HepG2 (cell line): Measurements from ENCODE around the gene SLC39A10. TPM values are rescaled to one million over a fixed set of nuclear protein-coding genes. Genes with fewer than 3 reads are reported as not detected.

ENCODE experiments used
- ATAC-seq: fragments of 200-7000 bp; cut with Tn5 transposase; 3 replicates; pipeline ENCODE4 v1.9.1; 2020; ENCODE audit warnings: mild to moderate bottlenecking, moderate library complexity
- BruUV-seq: library from RNA; stranded (reverse); fragments of 400-500 nt; replicated peaks from 2 replicates; lab custom pipeline; 2021; lab: Mats Ljungman, UMichigan
- CTCF ChIA-PET: fragments of 300-600 bp; formaldehyde crosslinking; extraction: SDS; loops from one replicate; lab custom pipeline; 2021; ENCODE audit warnings: low total read pairs, inconsistent platforms, low intra/inter-chr PET ratio; lab: Yijun Ruan, JAX
- POLR2A ChIA-PET: fragments of 350-600 bp; sonication (Branson Sonifier 250); formaldehyde crosslinking; loops from one replicate; lab custom pipeline; 2020; ENCODE audit warnings: antibody characterized with exemption, inconsistent platforms; lab: Yijun Ruan, JAX
- DNase-seq: peaks from one replicate; pipeline ENCODE4 v3.0.0-alpha.2; 2015; ENCODE audit warnings: low spot score
- FAIRE-seq: peaks from 3 replicates; lab custom pipeline; 2011; peaks lifted over from hg19 to GRCh38; lab: Jason Lieb, UNC
- H2AFZ ChIP-seq: one replicate; pipeline ENCODE4 v1.6.1; 2011; ENCODE audit warnings: low read length, inconsistent platforms
- H3K27ac ChIP-seq: fragments of 300-600 bp; 3 replicates; pipeline ENCODE4 v1.8.0; 2011; ENCODE audit warnings: mixed run types, mild to moderate bottlenecking, mixed read lengths, low read length, inconsistent platforms; ENCODE audit not compliant: insufficient read depth; ENCODE audit errors: extremely low read length
- H3K27me3 ChIP-seq, 2 experiments: fragments of 200-600 bp in 1 of 2; 2 replicates in 1 of 2; 3 replicates in 1 of 2; pipeline versions ENCODE4 v1.6.0 to v1.8.0; 2011; ENCODE audit warnings: low read length in 2 of 2, mild to moderate bottlenecking in 2 of 2, moderate library complexity in 2 of 2, inconsistent platforms in 1 of 2; ENCODE audit not compliant: insufficient read depth in 2 of 2, control insufficient read depth in 1 of 2
- H3K36me3 ChIP-seq, 2 experiments: fragments of 200-600 bp in 1 of 2; replicated peaks in 1 of 2; 2 replicates in 1 of 2; 3 replicates in 1 of 2; pipeline versions ENCODE4 v1.5.1 to v1.8.0; 2011; ENCODE audit warnings: low read length in 2 of 2, inconsistent platforms in 1 of 2; ENCODE audit not compliant: insufficient read depth in 2 of 2, control insufficient read depth in 1 of 2
- H3K4me1 ChIP-seq: 2 replicates; pipeline ENCODE4 v1.5.1; 2012; ENCODE audit warnings: low read length, inconsistent platforms; ENCODE audit not compliant: insufficient read depth
- H3K4me2 ChIP-seq: 2 replicates; pipeline ENCODE4 v1.6.0; 2011; ENCODE audit warnings: low read depth, low read length, inconsistent platforms
- H3K4me3 ChIP-seq, 3 experiments: fragments of 200-600 bp in 1 of 3; sonication (generic), shearing (Covaris generic) in 1 of 3; replicated peaks in 1 of 3; 2 replicates each; pipeline ENCODE4 v1.5.1; 2011 to 2016; ENCODE audit warnings: low read length in 3 of 3, inconsistent platforms in 2 of 3, low read depth in 2 of 3, mild to moderate bottlenecking in 2 of 3, control low read depth in 1 of 3, mixed read lengths in 1 of 3; ENCODE audit not compliant: insufficient read depth in 1 of 3
- H3K79me2 ChIP-seq: one replicate; pipeline ENCODE4 v1.6.1; 2011; ENCODE audit warnings: low read length, inconsistent platforms; ENCODE audit not compliant: insufficient read depth
- H3K9ac ChIP-seq: 2 replicates; pipeline ENCODE4 v1.6.0; 2011; ENCODE audit warnings: mild to moderate bottlenecking, low read depth, low read length, inconsistent platforms; ENCODE audit not compliant: insufficient read depth
- H3K9me3 ChIP-seq: 2 replicates; pipeline ENCODE4 v1.5.1; 2012; ENCODE audit warnings: mild to moderate bottlenecking, low read length
- H4K20me1 ChIP-seq: 2 replicates; pipeline ENCODE4 v1.6.0; 2011; ENCODE audit warnings: inconsistent platforms, mild to moderate bottlenecking, low read length, moderate library complexity; ENCODE audit not compliant: insufficient read depth
- CEBPB ChIP-seq: IDR thresholded peaks from 2 replicates; pipeline ENCODE4 v1.6.1; 2011; ENCODE audit warnings: low read depth, low read length, improper control_type of control experiment, borderline replicate concordance
- CEBPG ChIP-seq: IDR thresholded peaks from 2 replicates; pipeline ENCODE4 v1.6.1; 2016
- MAFF ChIP-seq: IDR thresholded peaks from 2 replicates; pipeline ENCODE4 v1.6.1; 2011; ENCODE audit warnings: low read depth, low read length, improper control_type of control experiment
- MAFK ChIP-seq, 2 experiments: IDR thresholded peaks in 1 of 2; conservative IDR thresholded peaks in 1 of 2; 2 replicates each; pipeline ENCODE4 v1.6.1; 2011; ENCODE audit warnings: improper control_type of control experiment in 2 of 2, low read length in 2 of 2
- ZNF775 ChIP-seq: sonication (generic); formaldehyde crosslinking; IDR thresholded peaks from 2 replicates; pipeline ENCODE4 v1.4.0; 2020; ENCODE audit warnings: missing genetic modification reagents, mild to moderate bottlenecking, moderate library complexity, borderline replicate concordance
- ZNF850 ChIP-seq: sonication (generic); formaldehyde crosslinking; conservative IDR thresholded peaks from 2 replicates; pipeline ENCODE4 v1.9.0; 2021; ENCODE audit warnings: mild to moderate bottlenecking, missing genetic modification reagents
- WGBS: methylation state at CpG from one replicate; pipeline ENCODE4 v1.1.6; 2017; ENCODE audit warnings: low lambda C conversion rate; 5-methylcytosine and 5-hydroxymethylcytosine counted together
- in situ Hi-C: cut with HindIII; loops from 2 replicates; pipeline ENCODE4 v1.10.0; 2017; ENCODE audit warnings: low pct_unique_long_range_greater_than_20kb; ENCODE audit not compliant: extremely low pct_ligation_motif_present
- intact Hi-C: fragments of 100-400 bp; cut with micrococcal nuclease; formaldehyde crosslinking; loops from one replicate; pipeline ENCODE4 v1.10.0; 2022; ENCODE audit not compliant: unreplicated experiment
- polyA plus RNA-seq, 8 experiments: library from polyadenylated mRNA; depleted of rRNA in 3 of 8; stranded (reverse) in 7 of 8; unstranded in 1 of 8; fragments of >200 nt; fragmentation: Illumina TruSeq in 4 of 8; extraction: Trizol in 4 of 8; gene quantifications; 2 replicates each; pipeline versions ENCODE4 v1.2.1 to v1.2.3, GENCODE V29; 2011 to 2016; ENCODE audit warnings: low read depth in 4 of 8, missing spikeins in 1 of 8, mixed read lengths in 1 of 8; ENCODE audit not compliant: insufficient read depth in 1 of 8
- total RNA-seq, 5 experiments: library from RNA; depleted of rRNA; stranded (reverse); fragments of >200 nt; fragmentation: Illumina TruSeq; extraction: Trizol; gene quantifications; 2 replicates each; pipeline ENCODE4 v1.2.3, GENCODE V29; 2016; ENCODE audit warnings: low read depth in 1 of 5
- TF ChIP-seq, protein P1 (sequence below): IDR thresholded peaks from 2 replicates; pipeline ENCODE4 v1.6.1; 2016; ENCODE audit warnings: missing genetic modification reagents, missing compliant biosample characterization

The SLC39A10 gene
- total and polyA plus RNA-seq, 2 of the 13 experiments (the other 11 are each of a cell fraction or from before 2014, with no cell fraction given): 13.2 to 21.0 TPM

DNA sequence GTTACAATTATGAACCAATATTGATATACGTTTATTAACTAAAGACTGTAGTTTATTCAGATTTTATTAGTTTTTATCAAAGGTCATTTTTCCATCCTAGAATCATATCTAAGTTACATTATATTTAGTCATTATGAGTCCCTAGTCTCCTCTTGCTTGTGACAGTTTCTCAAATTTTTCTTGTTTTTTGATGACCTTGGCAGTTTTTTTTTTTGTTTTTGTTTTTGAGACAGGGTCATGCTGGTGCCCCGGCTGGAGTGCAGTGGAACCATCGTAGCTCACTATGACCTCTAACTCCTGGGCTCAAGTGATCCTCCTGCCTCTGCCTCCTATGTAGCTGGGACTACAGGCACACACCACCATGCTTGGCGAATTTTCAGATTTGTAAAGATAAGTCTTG lies 18.3 kb upstream of the SLC39A10 start:
- no peak overlapping the region for H2AFZ ChIP-seq
- no peak overlapping the region for H3K4me2 ChIP-seq
- no peaks in the 10 kb centered on the region for H3K79me2 ChIP-seq
- intact Hi-C loops: no loop called here
- no peak for ATAC-seq
- no TSS peak for BruUV-seq
- CTCF ChIA-PET: no interaction called here
- no peak overlapping the region for H3K9ac ChIP-seq
- H4K20me1 ChIP-seq: no peaks in the 10 kb centered on the region
- H3K9me3 ChIP-seq: no peaks in the 10 kb centered on the region
- TF ChIP-seq ZNF775: no peak
- TF ChIP-seq MAFF: peak; percentile 89
- peak; percentile 89 to 95 for TF ChIP-seq MAFK (conservative IDR thresholded peaks at IDR 0.05 in 1 of 2, IDR thresholded peaks at IDR 0.05 in 1 of 2; ENCODE audit: low read length in 2 of 2)
- TF ChIP-seq, all 625 proteins: peak for 2
- H3K27me3 ChIP-seq: no peaks in the 10 kb centered on the region
- POLR2A ChIA-PET: no interaction called here
- 10% methylated on average over 4 of the region's 4 CpGs for WGBS
- H3K4me3 ChIP-seq: no peak overlapping the region
- H3K36me3 ChIP-seq: no peaks in the 10 kb centered on the region
- H3K4me1 ChIP-seq: no peaks in the 10 kb centered on the region
- DNase-seq (no peak), FAIRE-seq (no peak)
- H3K27ac ChIP-seq: no peak overlapping the region
- in situ Hi-C loops: no loop called here

DNA sequence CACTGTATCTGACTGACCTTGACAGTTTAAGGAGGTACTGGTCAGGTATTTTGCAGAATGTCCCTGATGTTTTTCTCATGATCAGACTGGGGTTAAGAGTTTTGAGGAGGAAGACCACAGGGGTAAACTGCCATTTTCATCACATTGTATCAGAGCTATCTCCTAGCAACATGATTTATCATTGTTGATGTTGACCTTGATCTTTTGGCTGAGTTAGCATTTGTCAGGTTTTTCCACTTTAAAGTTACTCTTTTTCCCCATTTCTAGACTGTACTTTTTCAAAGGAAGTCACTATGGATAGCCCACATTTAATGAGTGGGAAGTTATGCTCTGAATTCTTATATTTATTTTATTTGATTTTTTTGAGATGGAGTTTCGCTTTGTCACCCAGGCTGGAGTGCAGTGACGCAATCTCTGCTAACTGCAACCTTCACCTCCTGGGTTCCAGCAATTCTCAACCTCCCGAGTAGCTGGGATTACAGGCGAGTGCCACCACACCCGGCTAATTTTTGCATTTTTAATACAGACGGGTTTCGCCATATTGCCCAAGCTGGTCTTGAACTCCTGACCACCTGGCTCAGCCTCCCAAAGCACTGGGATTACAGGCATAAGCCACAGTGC lies 17.7 kb upstream of the SLC39A10 start:
- Histone ChIP-seq H2AFZ (no peak overlapping the region), H3K4me1 (no peaks in the 10 kb centered on the region), H3K27me3 (no peaks in the 10 kb centered on the region), H3K9me3 (no peaks in the 10 kb centered on the region), H3K27ac (no peak overlapping the region), H3K4me3 (no peak overlapping the region), H4K20me1 (no peaks in the 10 kb centered on the region), H3K9ac (no peak overlapping the region), H3K36me3 (no peaks in the 10 kb centered on the region), H3K79me2 (no peaks in the 10 kb centered on the region), H3K4me2 (no peak overlapping the region)
- intact Hi-C loops: no loop called here
- ATAC-seq (no peak), DNase-seq (no peak), FAIRE-seq (peak; percentile 37)
- in situ Hi-C loops: no loop called here
- no TSS peak for BruUV-seq
- TF ChIP-seq MAFK (conservative IDR thresholded peaks at IDR 0.05 in 1 of 2, IDR thresholded peaks at IDR 0.05 in 1 of 2; ENCODE audit: low read length in 2 of 2): peak; percentile 50 to 55
- peak; percentile 37; the same call in 1 of the 2 replicates for TF ChIP-seq MAFF
- TF ChIP-seq ZNF850 (CRISPR knock-in tag): no peak
- TF ChIP-seq, protein P1, sequence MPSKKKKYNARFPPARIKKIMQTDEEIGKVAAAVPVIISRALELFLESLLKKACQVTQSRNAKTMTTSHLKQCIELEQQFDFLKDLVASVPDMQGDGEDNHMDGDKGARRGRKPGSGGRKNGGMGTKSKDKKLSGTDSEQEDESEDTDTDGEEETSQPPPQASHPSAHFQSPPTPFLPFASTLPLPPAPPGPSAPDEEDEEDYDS (CRISPR knock-in tag): no peak
- 0 out of 2 replicates have a peak, but pooled peaks have one; percentile 17 for TF ChIP-seq CEBPG (CRISPR knock-in tag)
- peak; percentile 61; the same call in 1 of the 2 replicates for TF ChIP-seq CEBPB
- CTCF ChIA-PET: no interaction called here
- 57% methylated on average over 7 of the region's 7 CpGs for WGBS
- POLR2A ChIA-PET: no interaction called here
